GM10248 (cell line): Measurements from ENCODE around the gene TAF9B.
"Not testable (repeated sequence)": the region's sequence is repeated elsewhere in the genome, so short reads cannot be mapped to it uniquely, and the experiment has no call there.

Source experiments
- CTCF ChIA-PET: fragments of 300-600 bp; sonication (Branson Sonifier 250); formaldehyde crosslinking; extraction: SDS; loops from one replicate; lab custom pipeline; 2021; ENCODE audit warnings: antibody characterized with exemption; lab: Yijun Ruan, JAX
- POLR2A ChIA-PET: fragments of 350-650 bp; sonication (Branson Sonifier 250); formaldehyde crosslinking; extraction: SDS; loops from one replicate; lab custom pipeline; 2020; ENCODE audit warnings: antibody characterized with exemption; lab: Yijun Ruan, JAX
- DNase-seq: peaks from one replicate; pipeline ENCODE4 v3.0.0; 2012; ENCODE audit errors: extremely low spot score
- TF ChIP-seq, protein P1 (sequence below): IDR thresholded peaks from 2 replicates; pipeline ENCODE4 v1.5.1; 2012; ENCODE audit warnings: mild to moderate bottlenecking, low read depth; ENCODE audit errors: extremely low read depth, missing control alignments, control extremely low read depth

TAF9B gene

DNA sequence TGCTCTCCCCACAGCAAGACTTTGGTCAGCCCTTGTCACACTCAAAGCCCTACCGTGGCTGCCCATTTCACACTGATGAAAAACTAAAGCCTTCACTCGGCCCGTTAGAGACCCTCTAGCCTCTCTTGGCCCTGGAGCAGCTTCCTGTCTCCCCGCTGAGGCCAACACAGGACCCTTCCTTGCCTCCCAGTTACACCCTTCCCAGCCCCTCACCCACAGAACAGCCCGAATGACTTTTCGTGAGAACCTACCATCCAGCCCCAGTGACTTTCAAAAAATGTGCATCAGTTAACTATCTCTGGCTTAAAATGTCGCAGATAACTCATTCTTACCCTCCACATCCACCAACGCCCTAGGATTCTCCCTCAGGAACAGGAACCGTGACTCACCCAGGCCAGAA is 756 bp upstream of the TAF9B start:
- POLR2A ChIA-PET, result no interaction called here

DNA sequence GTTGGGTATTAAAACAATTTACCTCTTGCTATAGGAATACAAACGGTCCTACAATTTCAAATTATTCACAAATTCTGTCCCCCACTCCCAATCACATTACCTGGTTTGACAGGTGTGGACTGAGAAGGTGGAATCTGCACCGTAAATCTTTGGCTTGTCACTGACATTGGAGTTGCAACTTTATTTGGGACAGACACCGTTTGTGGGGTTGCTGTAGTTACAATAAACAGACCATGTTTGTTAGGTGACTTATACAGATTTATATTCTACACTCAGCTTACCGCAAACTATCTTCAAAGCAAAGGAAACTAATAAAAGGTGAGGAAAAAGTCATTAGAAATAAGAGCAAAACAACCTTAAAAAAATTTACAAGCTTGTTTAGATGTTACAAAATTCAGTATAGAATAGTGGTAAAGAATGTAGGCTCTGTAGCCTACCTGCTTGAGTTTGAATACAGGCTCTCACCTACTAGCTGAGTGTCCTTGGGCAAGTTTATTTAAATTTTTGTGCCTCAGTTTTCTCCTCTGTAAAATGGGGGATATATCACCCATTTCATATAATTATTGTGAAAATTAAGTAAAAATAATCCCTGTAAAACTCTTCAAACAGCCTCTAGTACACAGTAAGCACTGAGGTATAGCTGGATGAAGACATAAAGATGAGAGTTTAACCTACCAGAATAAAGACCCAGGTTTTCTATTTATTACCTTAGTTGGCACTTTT is 6.1 kb downstream of the TAF9B start:
- TF ChIP-seq, protein P1, sequence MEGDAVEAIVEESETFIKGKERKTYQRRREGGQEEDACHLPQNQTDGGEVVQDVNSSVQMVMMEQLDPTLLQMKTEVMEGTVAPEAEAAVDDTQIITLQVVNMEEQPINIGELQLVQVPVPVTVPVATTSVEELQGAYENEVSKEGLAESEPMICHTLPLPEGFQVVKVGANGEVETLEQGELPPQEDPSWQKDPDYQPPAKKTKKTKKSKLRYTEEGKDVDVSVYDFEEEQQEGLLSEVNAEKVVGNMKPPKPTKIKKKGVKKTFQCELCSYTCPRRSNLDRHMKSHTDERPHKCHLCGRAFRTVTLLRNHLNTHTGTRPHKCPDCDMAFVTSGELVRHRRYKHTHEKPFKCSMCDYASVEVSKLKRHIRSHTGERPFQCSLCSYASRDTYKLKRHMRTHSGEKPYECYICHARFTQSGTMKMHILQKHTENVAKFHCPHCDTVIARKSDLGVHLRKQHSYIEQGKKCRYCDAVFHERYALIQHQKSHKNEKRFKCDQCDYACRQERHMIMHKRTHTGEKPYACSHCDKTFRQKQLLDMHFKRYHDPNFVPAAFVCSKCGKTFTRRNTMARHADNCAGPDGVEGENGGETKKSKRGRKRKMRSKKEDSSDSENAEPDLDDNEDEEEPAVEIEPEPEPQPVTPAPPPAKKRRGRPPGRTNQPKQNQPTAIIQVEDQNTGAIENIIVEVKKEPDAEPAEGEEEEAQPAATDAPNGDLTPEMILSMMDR, result no peak
- DNase-seq, result no peak
- ChIA-PET CTCF (no interaction called here), POLR2A (no interaction called here)

More for the DNA sequence above, 756 bp upstream of the TAF9B start:
- no peak for DNase-seq
- TF ChIP-seq, protein P1, result no peak
- CTCF ChIA-PET, result no interaction called here

DNA sequence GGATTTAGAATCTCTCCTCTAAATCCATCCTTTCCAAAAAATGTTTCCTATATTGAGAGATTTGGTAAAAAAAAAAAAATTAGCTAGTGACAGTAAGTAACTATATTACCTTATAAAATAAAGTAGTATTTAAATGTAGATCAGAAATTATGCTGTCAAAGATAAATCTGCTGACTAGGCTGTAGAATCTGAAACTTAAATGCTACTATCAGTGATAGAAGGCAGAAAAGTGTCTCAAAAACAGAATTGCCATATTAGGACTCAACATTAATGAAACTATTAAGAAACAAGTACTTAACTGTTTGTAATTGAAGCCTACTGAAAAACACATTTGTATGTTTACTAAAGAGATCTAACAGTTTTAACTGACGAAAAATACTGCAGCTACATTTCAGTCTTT is 8.3 kb downstream of the TAF9B start:
- CTCF ChIA-PET, result no interaction called here
- DNase-seq, result no peak
- TF ChIP-seq, protein P1, result no peak
- POLR2A ChIA-PET, result no interaction called here

DNA sequence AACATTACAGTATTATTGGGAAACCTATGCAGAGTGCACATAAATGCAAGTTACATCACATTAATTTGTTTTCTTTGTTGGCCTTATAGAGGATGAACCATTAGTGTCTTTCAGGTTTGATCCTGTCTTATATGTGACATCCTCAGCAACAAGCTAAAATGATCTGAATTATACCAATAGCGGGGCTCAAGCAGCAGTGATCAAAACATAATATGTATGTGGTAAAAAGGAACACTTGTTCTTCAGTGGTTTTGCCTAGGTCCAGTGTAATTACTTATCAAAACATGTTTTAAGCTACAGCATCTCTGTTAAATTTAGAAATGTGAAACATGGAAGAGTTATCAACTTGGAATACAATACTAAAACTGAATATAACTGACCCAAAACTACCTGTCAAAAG is 9.1 kb downstream of the TAF9B start:
- DNase-seq, result no peak
- TF ChIP-seq, protein P1, result no peak
- POLR2A ChIA-PET, result no interaction called here
- CTCF ChIA-PET, result interaction anchor here (1.4 kb wide), 1 partner anchor 8 kb away, joined by 3 read pairs; no protein-coding TSS in a partner anchor

DNA sequence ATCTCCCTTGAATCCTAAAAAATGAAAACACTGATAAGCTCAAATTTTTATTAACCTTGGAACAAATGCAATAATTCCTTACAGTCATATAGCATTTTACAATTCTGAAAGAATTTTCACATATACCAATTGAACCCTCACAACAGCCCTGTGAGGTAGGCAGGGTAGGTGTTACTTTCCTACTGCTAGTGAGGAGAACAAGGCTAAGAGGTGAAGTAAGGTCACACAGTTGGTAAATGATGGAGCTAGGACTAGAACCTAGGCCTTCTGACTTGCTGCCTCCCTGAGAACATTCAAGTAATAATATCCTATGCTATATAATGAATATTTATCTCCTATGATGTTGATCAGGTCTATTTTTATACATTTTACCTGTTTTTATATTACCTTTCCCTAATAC is 9.7 kb downstream of the TAF9B start:
- DNase-seq, result no peak
- ChIA-PET CTCF (interaction anchor here (1.4 kb wide), 1 partner anchor 9 kb away, joined by 3 read pairs; no protein-coding TSS in a partner anchor), POLR2A (no interaction called here)
- TF ChIP-seq, protein P1, result no peak

DNA sequence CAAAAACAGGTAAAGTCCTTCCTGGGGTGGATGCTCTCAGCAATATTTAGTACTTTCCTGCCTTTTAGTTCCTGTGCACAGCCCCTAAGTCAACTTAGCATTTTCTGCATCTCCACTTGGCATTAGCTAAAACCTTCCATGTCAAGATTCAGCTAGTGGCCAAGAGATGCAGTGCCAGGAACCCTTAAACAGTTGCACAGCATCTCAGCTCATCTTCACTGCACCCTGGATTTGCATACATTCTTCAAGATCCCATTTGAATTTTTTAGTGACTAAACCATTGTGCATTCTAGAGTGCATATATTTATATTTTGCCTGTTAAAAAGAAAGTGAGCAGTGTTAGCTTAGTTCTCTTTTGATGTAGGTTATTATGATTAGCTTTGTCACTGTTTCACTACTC is 13.7 kb downstream of the TAF9B start:
- DNase-seq, CTCF ChIA-PET, POLR2A ChIA-PET: not testable (repeated sequence)

DNA sequence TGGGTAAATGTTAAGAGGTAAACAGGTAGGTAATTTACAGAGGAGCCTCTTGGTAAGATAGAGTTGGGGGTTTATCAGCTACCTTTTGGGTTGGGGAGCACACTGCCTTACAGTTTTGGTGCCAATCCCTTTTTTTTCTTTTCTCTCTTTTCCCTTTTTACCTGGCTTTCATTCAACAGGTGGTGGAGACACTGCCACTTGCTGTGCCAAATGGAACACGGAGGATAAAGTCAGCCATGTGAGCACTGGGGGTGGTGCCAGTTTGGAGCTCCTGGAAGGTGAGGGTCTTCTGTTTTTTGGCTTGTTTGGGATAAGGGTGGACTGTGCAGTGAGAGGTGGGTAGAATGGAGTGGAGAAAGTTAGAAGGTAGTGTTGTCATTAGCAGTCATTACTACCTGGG is 14.3 kb downstream of the TAF9B start:
- CTCF ChIA-PET, result interaction anchor here (0.8 kb wide), 1 partner anchor 11 kb away, joined by 3 read pairs; no protein-coding TSS in a partner anchor
- POLR2A ChIA-PET, result no interaction called here
- TF ChIP-seq, protein P1, result no peak
- DNase-seq, result no peak
